GM12878 (cell line): ENCODE data around the gene PPM1K. TPM values are rescaled to one million over a fixed set of nuclear protein-coding genes. Genes with fewer than 3 reads are reported as not detected.
A peak's percentile ranks its signal among the peaks of the same experiment; 100 is the strongest.

Experiments used
- ATAC-seq: fragments of 200-7000 bp; cut with Tn5 transposase; 3 replicates; pipeline ENCODE4 v1.9.1; 2020; ENCODE audit warnings: mild to moderate bottlenecking, moderate library complexity
- BruUV-seq: library from RNA; stranded (reverse); fragments of 400-500 nt; replicated peaks from 2 replicates; lab custom pipeline; 2021; lab: Mats Ljungman, UMichigan
- CTCF ChIA-PET: fragments of 300-600 bp; sonication (Branson Sonifier 250); formaldehyde crosslinking; extraction: SDS; loops from one replicate; lab custom pipeline; 2021; ENCODE audit warnings: inconsistent platforms; lab: Yijun Ruan, JAX
- POLR2A ChIA-PET: fragments of 350-600 bp; formaldehyde crosslinking; extraction: SDS; loops from one replicate; lab custom pipeline; 2021; ENCODE audit warnings: inconsistent platforms; lab: Charles Lee
- RAD21 ChIA-PET: fragments of 300-600 bp; sonication (Branson Sonifier 250); formaldehyde crosslinking; loops from one replicate; lab custom pipeline; 2023; ENCODE audit warnings: antibody characterized with exemption; ENCODE audit not compliant: unreplicated experiment; lab: Charles Lee
- SMC1A ChIA-PET: fragments of 300-600 bp; sonication (Branson Sonifier 250); formaldehyde crosslinking; loops from one replicate; lab custom pipeline; 2023; ENCODE audit not compliant: unreplicated experiment, uncharacterized antibody; lab: Charles Lee
- DNase-seq: peaks from one replicate; pipeline ENCODE4 v3.0.0-alpha.2; 2011; ENCODE audit warnings: low read depth, low spot score
- FAIRE-seq: peaks from 3 replicates; lab custom pipeline; 2011; peaks lifted over from hg19 to GRCh38; lab: Jason Lieb, UNC
- H2AFZ ChIP-seq: 2 replicates; pipeline ENCODE4 v1.6.0; 2011; ENCODE audit warnings: low read depth, low read length, control low read depth; ENCODE audit not compliant: control insufficient read depth
- H3K27ac ChIP-seq: 2 replicates; pipeline ENCODE4 v1.5.1; 2011; ENCODE audit warnings: control low read depth; ENCODE audit not compliant: control insufficient read depth, insufficient read depth
- H3K27me3 ChIP-seq, 2 experiments: replicated peaks in 1 of 2; 2 replicates each; pipeline versions ENCODE4 v1.6.0 to v1.6.1; 2011; ENCODE audit warnings: low read length in 1 of 2; ENCODE audit not compliant: control insufficient read depth in 2 of 2, insufficient read depth in 2 of 2
- H3K36me3 ChIP-seq, 2 experiments: 2 replicates each; pipeline ENCODE4 v1.5.1; 2011; ENCODE audit warnings: low read length in 1 of 2; ENCODE audit not compliant: control insufficient read depth in 2 of 2, insufficient read depth in 2 of 2
- H3K4me1 ChIP-seq: 2 replicates; pipeline ENCODE4 v1.6.1; 2011; ENCODE audit warnings: mild to moderate bottlenecking, low read length, moderate library complexity, mixed read lengths; ENCODE audit not compliant: control insufficient read depth, insufficient read depth
- H3K4me2 ChIP-seq: 2 replicates; pipeline ENCODE4 v1.6.0; 2011; ENCODE audit warnings: control low read depth; ENCODE audit not compliant: control insufficient read depth, insufficient read depth
- H3K4me3 ChIP-seq: fragments of 200-600 bp; sonication (generic); 2 replicates; pipeline ENCODE4 v1.5.1; 2016
- H3K79me2 ChIP-seq: 2 replicates; pipeline ENCODE4 v1.6.0; 2011; ENCODE audit warnings: low read length; ENCODE audit not compliant: control insufficient read depth, insufficient read depth
- H3K9ac ChIP-seq: 2 replicates; pipeline ENCODE4 v1.8.0; 2011; ENCODE audit warnings: low read length, control low read depth, mixed read lengths; ENCODE audit not compliant: control insufficient read depth, insufficient read depth
- H3K9me3 ChIP-seq: replicated peaks from 3 replicates; pipeline ENCODE4 v1.5.1; 2011; ENCODE audit warnings: mild to moderate bottlenecking, low read length; ENCODE audit not compliant: control insufficient read depth, insufficient read depth
- H4K20me1 ChIP-seq: 2 replicates; pipeline ENCODE4 v1.6.0; 2011; ENCODE audit not compliant: control insufficient read depth, insufficient read depth
- CBX5 ChIP-seq: sonication (generic); IDR thresholded peaks from 2 replicates; pipeline ENCODE4 v1.6.1; 2016; ENCODE audit warnings: low read depth, moderate library complexity, mild to moderate bottlenecking, inconsistent platforms
- CHD1 ChIP-seq: IDR thresholded peaks from 2 replicates; pipeline ENCODE4 v1.6.1; 2012; ENCODE audit warnings: low read depth, low read length, improper control_type of control experiment
- CHD2 ChIP-seq: IDR thresholded peaks from 2 replicates; pipeline ENCODE4 v1.6.1; 2011; ENCODE audit warnings: low read depth, low read length, improper control_type of control experiment, borderline replicate concordance
- EGR1 ChIP-seq, 2 experiments: IDR thresholded peaks; 1 replicate in 1 of 2; 2 replicates in 1 of 2; pipeline ENCODE4 v1.6.1; 2011 to 2012; ENCODE audit warnings: low read depth in 2 of 2, low read length in 2 of 2, borderline replicate concordance in 1 of 2, mild to moderate bottlenecking in 1 of 2, moderate library complexity in 1 of 2
- IRF3 ChIP-seq: fragments of 450-650 bp; IDR thresholded peaks from 2 replicates; pipeline ENCODE4 v1.6.1; 2014; ENCODE audit warnings: mild to moderate bottlenecking
- NFIC ChIP-seq: IDR thresholded peaks from 2 replicates; pipeline ENCODE4 v1.6.1; 2012; ENCODE audit warnings: low read depth, mild to moderate bottlenecking, inconsistent platforms, low read length, moderate library complexity
- POLR2AphosphoS2 ChIP-seq: IDR thresholded peaks from 2 replicates; pipeline ENCODE4 v1.6.1; 2011; ENCODE audit warnings: low read depth, mild to moderate bottlenecking, low read length, improper control_type of control experiment, moderate library complexity
- RAD21 ChIP-seq: IDR thresholded peaks from 2 replicates; pipeline ENCODE4 v1.6.1; 2011; ENCODE audit warnings: mild to moderate bottlenecking, low read depth, low read length, moderate library complexity; ENCODE audit not compliant: insufficient read depth
- RUNX3 ChIP-seq: IDR thresholded peaks from 2 replicates; pipeline ENCODE4 v1.6.1; 2012; ENCODE audit warnings: low read length, inconsistent platforms
- SMARCA5 ChIP-seq: fragments of 450-650 bp; IDR thresholded peaks from 2 replicates; pipeline ENCODE4 v1.6.1; 2017; ENCODE audit warnings: mild to moderate bottlenecking
- SPI1 ChIP-seq: IDR thresholded peaks from 2 replicates; pipeline ENCODE4 v1.6.1; 2011; ENCODE audit warnings: low read depth, mild to moderate bottlenecking, low read length, moderate library complexity, borderline replicate concordance; ENCODE audit not compliant: insufficient read depth
- TCF3 ChIP-seq: IDR thresholded peaks from 2 replicates; pipeline ENCODE4 v1.6.1; 2012; ENCODE audit warnings: low read depth, mild to moderate bottlenecking, low read length, borderline replicate concordance; ENCODE audit not compliant: insufficient read depth
- ZBED1 ChIP-seq: IDR thresholded peaks from 2 replicates; pipeline ENCODE4 v1.6.1; 2016; ENCODE audit warnings: borderline replicate concordance
- ZNF24 ChIP-seq: fragments of 450-650 bp; IDR thresholded peaks from 2 replicates; pipeline ENCODE4 v1.6.1; 2017; ENCODE audit warnings: antibody characterized with exemption, mild to moderate bottlenecking
- WGBS: methylation state at CpG from one replicate; pipeline ENCODE4 v1.1.6; 2016; ENCODE audit warnings: low lambda C conversion rate; ENCODE audit not compliant: insufficient replicate concordance, insufficient coverage; ENCODE audit errors: missing lambda C conversion rate; 5-methylcytosine and 5-hydroxymethylcytosine counted together
- in situ Hi-C: fragments of 300-500 bp; cut with MboI; formaldehyde crosslinking; loops from 9 replicates; pipeline ENCODE4 v1.14.3; 2018; ENCODE audit warnings: mixed read lengths
- intact Hi-C: fragments of 100-400 bp; cut with micrococcal nuclease; formaldehyde crosslinking; loops from one replicate; pipeline ENCODE4 v1.14.2; 2022; ENCODE audit not compliant: unreplicated experiment
- polyA plus RNA-seq, 11 experiments: library from polyadenylated mRNA; depleted of rRNA in 4 of 11; unstranded in 6 of 11; stranded (reverse) in 5 of 11; fragments of >200 nt; fragmentation: Nextera tagmentation in 4 of 11; fragmentation: Illumina TruSeq in 1 of 11; extraction: Ambion mirVana in 4 of 11; extraction: Trizol in 1 of 11; gene quantifications; 1 replicate in 1 of 11; 2 replicates in 10 of 11; pipeline versions ENCODE4 v1.2.1 to v1.2.3, GENCODE V29; 2011 to 2016; ENCODE audit warnings: inconsistent platforms in 2 of 11, missing spikeins in 2 of 11, low read depth in 1 of 11
- total RNA-seq, 4 experiments: library from RNA; depleted of rRNA in 3 of 4; stranded (reverse); fragments of >200 nt in 3 of 4; fragmentation: Illumina TruSeq in 1 of 4; extraction: Trizol in 1 of 4; gene quantifications; 2 replicates each; pipeline versions ENCODE4 v1.2.1 to v1.2.3, GENCODE V29; 2013 to 2021
- TF ChIP-seq, protein P1 (sequence below): fragments of 450-650 bp; IDR thresholded peaks from 2 replicates; pipeline ENCODE4 v1.6.1; 2018; ENCODE audit warnings: mild to moderate bottlenecking, low read depth, moderate library complexity; ENCODE audit not compliant: partially characterized antibody
- TF ChIP-seq, protein P2 (sequence below): IDR thresholded peaks from 2 replicates; pipeline ENCODE4 v1.6.1; 2012; ENCODE audit warnings: low read depth, low read length, improper control_type of control experiment
- TF ChIP-seq, protein P3 (sequence below): IDR thresholded peaks from 2 replicates; pipeline ENCODE4 v1.6.1; 2011; ENCODE audit warnings: low read depth, low read length, improper control_type of control experiment, borderline replicate concordance

Gene PPM1K
- total and polyA plus RNA-seq, 10 of the 15 experiments (the other 5 are each of a cell fraction or from before 2014, with no cell fraction given), result 25.0 to 79.1 (median 36.9) TPM

DNA sequence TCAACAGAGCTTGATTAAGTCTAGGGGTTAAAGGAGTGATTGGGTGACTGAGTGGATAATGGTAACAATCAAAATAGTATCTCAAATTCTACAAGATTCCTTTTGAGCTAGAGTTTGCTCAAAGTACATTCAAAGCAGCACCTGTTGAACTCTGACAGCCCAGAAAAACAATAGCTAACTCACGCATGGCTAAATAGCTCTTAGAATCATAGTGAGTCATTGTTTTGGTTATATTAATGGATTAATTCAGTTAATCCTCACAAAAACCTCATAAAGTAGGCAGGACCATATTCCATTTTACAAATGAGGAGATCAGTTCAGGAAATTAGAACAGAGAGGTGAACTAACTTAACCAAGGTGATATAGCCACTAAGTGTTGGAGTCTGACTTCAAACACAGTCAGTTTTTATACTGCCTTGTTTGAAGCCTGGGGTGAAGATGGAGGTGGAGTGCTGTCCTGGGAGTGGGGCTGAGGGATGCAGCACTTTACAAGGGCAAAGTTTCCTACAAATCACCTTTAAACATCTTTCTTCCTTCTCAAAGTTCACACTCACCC lies 35.9 kb upstream of the PPM1K start (continued):
- TF ChIP-seq, protein P1, sequence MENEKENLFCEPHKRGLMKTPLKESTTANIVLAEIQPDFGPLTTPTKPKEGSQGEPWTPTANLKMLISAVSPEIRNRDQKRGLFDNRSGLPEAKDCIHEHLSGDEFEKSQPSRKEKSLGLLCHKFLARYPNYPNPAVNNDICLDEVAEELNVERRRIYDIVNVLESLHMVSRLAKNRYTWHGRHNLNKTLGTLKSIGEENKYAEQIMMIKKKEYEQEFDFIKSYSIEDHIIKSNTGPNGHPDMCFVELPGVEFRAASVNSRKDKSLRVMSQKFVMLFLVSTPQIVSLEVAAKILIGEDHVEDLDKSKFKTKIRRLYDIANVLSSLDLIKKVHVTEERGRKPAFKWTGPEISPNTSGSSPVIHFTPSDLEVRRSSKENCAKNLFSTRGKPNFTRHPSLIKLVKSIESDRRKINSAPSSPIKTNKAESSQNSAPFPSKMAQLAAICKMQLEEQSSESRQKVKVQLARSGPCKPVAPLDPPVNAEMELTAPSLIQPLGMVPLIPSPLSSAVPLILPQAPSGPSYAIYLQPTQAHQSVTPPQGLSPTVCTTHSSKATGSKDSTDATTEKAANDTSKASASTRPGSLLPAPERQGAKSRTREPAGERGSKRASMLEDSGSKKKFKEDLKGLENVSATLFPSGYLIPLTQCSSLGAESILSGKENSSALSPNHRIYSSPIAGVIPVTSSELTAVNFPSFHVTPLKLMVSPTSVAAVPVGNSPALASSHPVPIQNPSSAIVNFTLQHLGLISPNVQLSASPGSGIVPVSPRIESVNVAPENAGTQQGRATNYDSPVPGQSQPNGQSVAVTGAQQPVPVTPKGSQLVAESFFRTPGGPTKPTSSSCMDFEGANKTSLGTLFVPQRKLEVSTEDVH, result no peak
- TF ChIP-seq, protein P2, sequence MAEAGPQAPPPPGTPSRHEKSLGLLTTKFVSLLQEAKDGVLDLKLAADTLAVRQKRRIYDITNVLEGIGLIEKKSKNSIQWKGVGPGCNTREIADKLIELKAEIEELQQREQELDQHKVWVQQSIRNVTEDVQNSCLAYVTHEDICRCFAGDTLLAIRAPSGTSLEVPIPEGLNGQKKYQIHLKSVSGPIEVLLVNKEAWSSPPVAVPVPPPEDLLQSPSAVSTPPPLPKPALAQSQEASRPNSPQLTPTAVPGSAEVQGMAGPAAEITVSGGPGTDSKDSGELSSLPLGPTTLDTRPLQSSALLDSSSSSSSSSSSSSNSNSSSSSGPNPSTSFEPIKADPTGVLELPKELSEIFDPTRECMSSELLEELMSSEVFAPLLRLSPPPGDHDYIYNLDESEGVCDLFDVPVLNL, result no peak
- TF ChIP-seq ZBED1 (0 out of 2 replicates have a peak, but pooled peaks have one; percentile 29), CHD2 (no peak)

GRCh38 chr4:88318751-88319350 lies 34.5 kb upstream of the PPM1K start:
- H3K36me3 ChIP-seq, result no peaks in the 10 kb centered on the region
- no peaks in the 10 kb centered on the region for H3K79me2 ChIP-seq
- no peak overlapping the region for H3K4me3 ChIP-seq
- H2AFZ ChIP-seq, result no peak overlapping the region
- RAD21 ChIA-PET, result no interaction called here
- no peak for FAIRE-seq
- DNase-seq, result no peak
- peaks cover 17% of the 10 kb centered on the region for H3K4me1 ChIP-seq
- in situ Hi-C loops (no loop called here), intact Hi-C loops (no loop called here)
- no peaks in the 10 kb centered on the region for H3K27me3 ChIP-seq
- BruUV-seq, result no TSS peak
- H4K20me1 ChIP-seq, result no peaks in the 10 kb centered on the region
- SMC1A ChIA-PET, result no interaction called here
- no peak overlapping the region for H3K9ac ChIP-seq
- POLR2A ChIA-PET, result no interaction called here
- H3K27ac ChIP-seq, result no peak overlapping the region
- H3K4me2 ChIP-seq, result no peak overlapping the region
- 98% methylated on average over 3 of the region's 3 CpGs for WGBS
- H3K9me3 ChIP-seq, result no peaks in the 10 kb centered on the region; the same call in 2 of the 3 replicates
- ATAC-seq, result no peak
- CTCF ChIA-PET, result no interaction called here
- no peak for TF ChIP-seq ZNF24
- no peak for TF ChIP-seq SMARCA5
- TF ChIP-seq TCF3, result no peak
- TF ChIP-seq RUNX3, result no peak
- TF ChIP-seq EGR1 (IDR thresholded peaks at IDR 0.05; ENCODE audit: borderline replicate concordance in 1 of 2, low read depth in 2 of 2, low read length in 2 of 2), result no peak
- TF ChIP-seq CBX5, result no peak
- no peak for TF ChIP-seq NFIC
- TF ChIP-seq, protein P3, sequence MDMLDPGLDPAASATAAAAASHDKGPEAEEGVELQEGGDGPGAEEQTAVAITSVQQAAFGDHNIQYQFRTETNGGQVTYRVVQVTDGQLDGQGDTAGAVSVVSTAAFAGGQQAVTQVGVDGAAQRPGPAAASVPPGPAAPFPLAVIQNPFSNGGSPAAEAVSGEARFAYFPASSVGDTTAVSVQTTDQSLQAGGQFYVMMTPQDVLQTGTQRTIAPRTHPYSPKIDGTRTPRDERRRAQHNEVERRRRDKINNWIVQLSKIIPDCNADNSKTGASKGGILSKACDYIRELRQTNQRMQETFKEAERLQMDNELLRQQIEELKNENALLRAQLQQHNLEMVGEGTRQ, result no peak
- TF ChIP-seq CHD1, result no peak
- TF ChIP-seq IRF3, result no peak
- TF ChIP-seq SPI1, result no peak
- no peak for TF ChIP-seq POLR2AphosphoS2
- no peak for TF ChIP-seq RAD21
